Muscle layer of colon (tissue), 2 donors: ENCODE measurements around the gene PCLAF.
"Not testable (repeated sequence)": the region's sequence is repeated elsewhere in the genome, so short reads cannot be mapped to it uniquely, and the experiment has no call there.

ENCODE experiments used
- H3K27ac ChIP-seq: one replicate; pipeline ENCODE4 v1.7.0; 2013; ENCODE audit warnings: low read depth, mild to moderate bottlenecking, low read length, moderate library complexity
- H3K27me3 ChIP-seq, 2 donors: one replicate each; pipeline ENCODE4 v1.7.0; 2013; ENCODE audit warnings: low read length in 2 of 2, mild to moderate bottlenecking in 2 of 2; ENCODE audit not compliant: insufficient read depth in 2 of 2, control insufficient read depth in 1 of 2
- H3K36me3 ChIP-seq: one replicate; pipeline ENCODE4 v1.7.0; 2013; ENCODE audit warnings: mild to moderate bottlenecking, low read length; ENCODE audit not compliant: insufficient read depth
- H3K4me1 ChIP-seq: one replicate; pipeline ENCODE4 v1.7.0; 2013; ENCODE audit warnings: mild to moderate bottlenecking, low read length; ENCODE audit not compliant: insufficient read depth
- H3K4me3 ChIP-seq, 2 donors: one replicate each; pipeline ENCODE4 v1.7.0; 2013; ENCODE audit warnings: low read length in 2 of 2, low read depth in 1 of 2, mild to moderate bottlenecking in 1 of 2, moderate library complexity in 1 of 2
- H3K9ac ChIP-seq: one replicate; pipeline ENCODE4 v1.7.0; 2013; ENCODE audit warnings: low read length
- H3K9me3 ChIP-seq: one replicate; pipeline ENCODE4 v1.7.0; 2013; ENCODE audit warnings: mild to moderate bottlenecking, low read length
- donor health status: abdominal sarcoma.
- donor health status: Adenocarcinoma of cecum.

PCLAF gene

DNA sequence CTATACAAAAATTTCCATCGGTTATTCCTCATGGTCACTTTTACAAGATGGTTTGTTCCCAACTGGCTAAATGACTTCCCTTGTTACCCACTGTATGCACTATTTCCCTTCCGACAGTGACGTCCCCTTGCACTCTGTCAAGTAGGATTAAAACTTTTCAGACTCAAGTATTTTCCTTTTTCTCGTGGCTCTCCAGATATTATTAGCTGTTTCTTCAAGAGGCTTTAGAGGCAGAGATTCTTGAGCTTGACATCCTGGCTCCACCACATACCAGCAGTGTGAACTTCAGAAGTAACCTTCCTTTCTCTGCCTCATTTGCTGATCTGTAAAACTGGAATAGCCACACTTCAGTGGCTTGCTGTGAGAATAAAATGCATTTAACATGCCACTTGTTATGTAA is 39.3 kb downstream of the PCLAF start:
- Histone ChIP-seq H3K9me3 (no peaks in the 10 kb centered on the region), H3K36me3 (no peaks in the 10 kb centered on the region), H3K9ac (no peak overlapping the region), H3K4me3 (no peak overlapping the region), H3K4me1 (no peaks in the 10 kb centered on the region), H3K27me3 (no peaks in the 10 kb centered on the region), H3K27ac (no peak overlapping the region)

- Histone ChIP-seq H3K4me3 (no peak overlapping the region), H3K9ac (no peak overlapping the region), H3K27ac (no peak overlapping the region), H3K9me3 (no peaks in the 10 kb centered on the region), H3K27me3 (no peaks in the 10 kb centered on the region), H3K36me3 (no peaks in the 10 kb centered on the region), H3K4me1 (no peaks in the 10 kb centered on the region)
These were observed 40.9 kb downstream of the PCLAF start for GRCh38 chr15:64340355-64340754.

DNA sequence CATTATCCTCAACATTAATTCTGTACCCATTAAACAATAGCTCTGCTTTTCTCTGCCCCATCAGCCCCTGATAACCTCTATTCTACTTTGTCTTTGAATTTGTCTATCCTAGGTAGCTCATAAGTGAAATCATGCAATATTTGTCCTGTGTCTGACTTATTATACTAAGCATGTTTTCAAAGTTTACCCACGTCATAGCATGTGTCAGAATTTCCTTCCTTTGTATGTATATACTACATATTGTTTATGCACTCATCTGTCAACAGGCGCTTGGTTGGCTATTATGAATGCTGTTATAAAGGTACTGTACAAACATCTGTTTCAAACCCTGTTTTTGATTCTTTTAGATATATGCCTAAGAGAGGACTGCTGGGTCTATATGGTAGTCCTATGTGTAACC is 43.5 kb downstream of the PCLAF start:
- Histone ChIP-seq H3K4me3 (no peak overlapping the region), H3K9ac (no peak overlapping the region), H3K36me3 (no peaks in the 10 kb centered on the region), H3K9me3 (no peaks in the 10 kb centered on the region), H3K27me3 (no peaks in the 10 kb centered on the region), H3K27ac (no peak overlapping the region), H3K4me1 (no peaks in the 10 kb centered on the region)

- no peaks in the 10 kb centered on the region for H3K9me3 ChIP-seq
- H3K4me3 ChIP-seq: no peak overlapping the region
- no peaks in the 10 kb centered on the region for H3K4me1 ChIP-seq
- H3K27ac ChIP-seq: no peak overlapping the region
- H3K36me3 ChIP-seq: no peaks in the 10 kb centered on the region
- no peak overlapping the region for H3K9ac ChIP-seq
- H3K27me3 ChIP-seq: no peaks in the 10 kb centered on the region
These were observed 47.0 kb downstream of the PCLAF start for GRCh38 chr15:64333986-64334929.

DNA sequence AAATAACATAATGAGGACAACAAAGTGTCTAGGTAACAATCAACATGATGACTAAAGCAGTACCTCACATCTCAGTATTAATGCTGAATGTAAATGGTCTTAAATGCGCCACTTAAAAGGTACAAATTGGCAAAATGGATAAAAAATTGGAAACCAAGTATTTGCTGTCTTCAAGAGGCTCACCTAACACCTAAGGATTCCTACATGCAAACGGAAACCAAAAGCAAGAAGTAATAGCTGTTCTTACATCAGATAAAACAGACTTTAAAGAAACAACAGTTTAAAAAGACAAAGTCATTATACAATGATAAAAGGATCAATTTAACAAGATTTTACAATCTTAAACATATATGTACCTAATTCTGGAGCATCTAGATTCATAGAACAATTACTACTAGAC is 47.7 kb downstream of the PCLAF start:
- no peaks in the 10 kb centered on the region for H3K36me3 ChIP-seq

GRCh38 chr15:64331668-64332067 is 49.6 kb downstream of the PCLAF start:
- not testable (repeated sequence) for H3K4me1 ChIP-seq, H3K4me3 ChIP-seq, H3K27ac ChIP-seq, H3K36me3 ChIP-seq, H3K9ac ChIP-seq, H3K27me3 ChIP-seq, H3K9me3 ChIP-seq

More for the DNA sequence above, 47.7 kb downstream of the PCLAF start:
- H3K27ac ChIP-seq: no peak overlapping the region
- no peaks in the 10 kb centered on the region for H3K4me1 ChIP-seq
- no peaks in the 10 kb centered on the region for H3K27me3 ChIP-seq
- no peaks in the 10 kb centered on the region for H3K9me3 ChIP-seq
- no peak overlapping the region for H3K9ac ChIP-seq
- H3K4me3 ChIP-seq: no peak overlapping the region

- not testable (repeated sequence) for H3K27ac ChIP-seq, H3K27me3 ChIP-seq
These were observed 54.3 kb downstream of the PCLAF start for GRCh38 chr15:64326975-64327374.

GRCh38 chr15:64326458-64326857 is 54.8 kb downstream of the PCLAF start:
- H3K9ac ChIP-seq, H3K4me3 ChIP-seq, H3K27ac ChIP-seq, H3K36me3 ChIP-seq, H3K9me3 ChIP-seq, H3K4me1 ChIP-seq, H3K27me3 ChIP-seq: not testable (repeated sequence)

More at GRCh38 chr15:64326975-64327374, 54.3 kb downstream of the PCLAF start:
- not testable (repeated sequence) for H3K4me1 ChIP-seq, H3K9me3 ChIP-seq, H3K9ac ChIP-seq, H3K4me3 ChIP-seq, H3K36me3 ChIP-seq

DNA sequence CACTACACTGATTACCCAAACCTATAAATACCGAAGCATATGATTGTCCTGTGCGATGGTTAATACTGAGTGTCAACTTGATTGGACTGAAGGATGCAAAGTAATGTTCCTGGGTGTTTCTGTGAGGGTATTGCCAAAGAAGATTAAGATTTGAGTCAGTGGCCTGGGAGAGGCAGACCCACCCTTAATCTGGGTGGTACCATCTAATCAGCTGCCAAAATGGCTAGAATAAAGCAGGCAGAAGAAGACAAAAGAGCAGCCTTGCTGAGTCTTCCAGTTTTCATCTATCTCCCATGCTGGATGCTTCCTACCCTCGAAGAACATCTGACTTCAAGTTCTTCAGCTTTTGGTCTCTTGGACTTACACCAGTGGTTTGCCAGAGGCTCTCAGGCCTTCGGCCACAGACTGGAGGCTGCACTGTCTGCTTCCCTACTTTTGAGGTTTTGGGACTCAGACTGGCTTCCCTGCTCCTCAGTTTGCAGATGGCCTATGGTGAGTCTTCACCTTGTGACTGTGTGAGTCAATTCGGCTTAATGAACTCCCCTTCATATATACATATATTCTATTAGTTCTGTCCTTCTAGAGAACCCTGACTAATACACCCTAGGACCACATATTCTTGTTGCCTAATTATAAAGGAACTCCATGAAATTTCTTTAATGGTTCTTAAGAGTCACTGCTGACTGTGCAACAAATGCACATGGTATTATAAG is 56.9 kb downstream of the PCLAF start:
- no peak overlapping the region for H3K27ac ChIP-seq
- no peaks in the 10 kb centered on the region for H3K9me3 ChIP-seq
- no peaks in the 10 kb centered on the region for H3K27me3 ChIP-seq
- no peak overlapping the region for H3K4me3 ChIP-seq
- no peaks in the 10 kb centered on the region for H3K4me1 ChIP-seq
- H3K9ac ChIP-seq: no peak overlapping the region
- H3K36me3 ChIP-seq: no peaks in the 10 kb centered on the region

DNA sequence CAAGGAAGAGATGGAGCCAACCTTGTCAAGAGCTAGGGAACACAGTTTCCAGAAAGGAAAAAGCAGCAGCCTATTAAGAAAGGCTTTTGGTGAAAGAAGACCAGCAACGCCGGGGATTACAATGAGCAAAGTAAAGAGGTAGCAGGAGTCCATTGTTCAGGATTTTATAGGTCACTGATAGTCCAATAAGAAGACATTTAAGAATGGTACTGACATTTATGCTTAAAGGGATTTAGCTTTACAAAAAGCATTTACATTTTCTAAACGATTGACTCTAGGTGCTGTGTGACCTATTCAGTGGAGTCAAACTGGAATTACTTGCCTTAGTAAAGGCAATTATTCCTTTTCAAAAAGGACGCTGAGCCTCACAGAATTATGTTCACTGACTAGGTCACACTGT is 66.0 kb downstream of the PCLAF start:
- H3K9ac ChIP-seq: no peak overlapping the region

DNA sequence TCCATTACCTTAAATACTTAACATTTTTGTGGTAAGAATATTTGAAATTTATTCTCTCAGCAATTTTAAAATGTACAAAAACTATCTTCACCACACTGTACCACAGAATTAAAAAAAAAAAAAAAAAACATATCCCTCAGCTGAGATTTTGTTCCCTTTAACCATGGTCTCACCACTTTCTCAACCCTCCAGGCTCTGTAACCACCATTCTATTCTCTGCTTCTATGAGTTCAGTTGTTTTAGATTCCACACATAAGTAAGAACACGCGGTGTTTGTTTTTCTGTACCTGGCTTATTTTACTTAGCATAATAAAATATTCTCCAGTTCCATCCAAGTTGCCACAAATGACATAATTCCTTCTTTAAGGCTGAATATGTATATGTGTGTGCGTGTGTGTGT is 66.8 kb downstream of the PCLAF start:
- H3K9ac ChIP-seq: no peak overlapping the region
- H3K4me3 ChIP-seq: no peak overlapping the region
- no peak overlapping the region for H3K27ac ChIP-seq
- H3K4me1 ChIP-seq: peaks cover 16% of the 10 kb centered on the region
- no peaks in the 10 kb centered on the region for H3K36me3 ChIP-seq
- no peaks in the 10 kb centered on the region for H3K27me3 ChIP-seq
- no peaks in the 10 kb centered on the region for H3K9me3 ChIP-seq

More for the DNA sequence above, 66.0 kb downstream of the PCLAF start:
- no peaks in the 10 kb centered on the region for H3K36me3 ChIP-seq
- H3K9me3 ChIP-seq: no peaks in the 10 kb centered on the region
- no peak overlapping the region for H3K4me3 ChIP-seq
- no peaks in the 10 kb centered on the region for H3K27me3 ChIP-seq
- peaks cover 16% of the 10 kb centered on the region for H3K4me1 ChIP-seq
- H3K27ac ChIP-seq: no peak overlapping the region
